Prostate gland (tissue), 2 donors: Measurements from ENCODE around the gene ISL1. TPM values are rescaled to one million over a fixed set of nuclear protein-coding genes. Genes with fewer than 3 reads are reported as not detected.

Experiments used
- DNase-seq: peaks from one replicate; pipeline ENCODE4 v3.0.0-alpha.2; 2019; ENCODE audit warnings: low spot score
- H3K27ac ChIP-seq, 2 donors: fragments of 200-600 bp; sonication (generic); 2 replicates each; pipeline ENCODE4 v1.5.1; 2017 to 2019
- H3K27me3 ChIP-seq: fragments of 200-600 bp; sonication (generic); replicated peaks from 2 replicates; pipeline ENCODE4 v1.5.1; 2019; ENCODE audit not compliant: insufficient read depth
- H3K36me3 ChIP-seq, 2 donors: fragments of 200-600 bp; sonication (generic); 1 replicate in 1 of 2; 2 replicates in 1 of 2; pipeline versions ENCODE4 v1.5.1 to v1.8.1; 2017 to 2019
- H3K4me1 ChIP-seq: fragments of 200-600 bp; sonication (generic); replicated peaks from 2 replicates; pipeline ENCODE4 v1.5.1; 2019
- H3K4me3 ChIP-seq, 2 donors: fragments of 200-600 bp; sonication (generic); 2 replicates each; pipeline ENCODE4 v1.5.1; 2017 to 2019
- H3K9me3 ChIP-seq: fragments of 200-600 bp; sonication (generic); 2 replicates; pipeline ENCODE4 v1.5.1; 2017
- CTCF ChIP-seq, 4 experiments: fragments of 200-600 bp in 2 of 4; fragments of 450-650 bp in 2 of 4; sonication (generic) in 2 of 4; IDR thresholded peaks; 1 replicate in 3 of 4; 2 replicates in 1 of 4; pipeline ENCODE4 v1.5.1; 2016 to 2019; ENCODE audit warnings: antibody characterized with exemption in 4 of 4, mild to moderate bottlenecking in 2 of 4, moderate library complexity in 2 of 4
- POLR2A ChIP-seq: fragments of 450-650 bp; IDR thresholded peaks from one replicate; pipeline ENCODE4 v1.6.1; 2016; ENCODE audit warnings: antibody characterized with exemption, mild to moderate bottlenecking
- POLR2AphosphoS5 ChIP-seq: sonication (generic); formaldehyde crosslinking; IDR thresholded peaks from one replicate; pipeline ENCODE4 v1.6.1; 2017; ENCODE audit warnings: antibody characterized with exemption
- WGBS: methylation state at CpG from one replicate; pipeline ENCODE4 v1.1.5; 2018; 5-methylcytosine and 5-hydroxymethylcytosine counted together
- intact Hi-C: fragments of 100-400 bp; cut with DNase I; formaldehyde crosslinking; loops from one replicate; pipeline ENCODE4 v1.14.2; 2022
- total RNA-seq, 2 donors: library from RNA; depleted of rRNA; stranded (reverse); fragments of >200 nt; gene quantifications; one replicate each; pipeline ENCODE4 v1.1.0, GENCODE V29; 2016

The ISL1 gene
- total RNA-seq, 2 donors from 2014 or later: 5.5 to 15.2 TPM

GRCh38 chr5:51395245-51395644, 12.0 kb downstream of the ISL1 start:
- no peaks in the 10 kb centered on the region for H3K36me3 ChIP-seq
- H3K27me3 ChIP-seq: peaks cover 3% of the 10 kb centered on the region
- WGBS: 68% methylated on average over 6 of the region's 6 CpGs
- no peak overlapping the region for H3K4me3 ChIP-seq
- no peaks in the 10 kb centered on the region for H3K4me1 ChIP-seq
- no peak for DNase-seq
- no peak for TF ChIP-seq CTCF (IDR thresholded peaks at IDR 0.05)
- intact Hi-C loops: no loop called here
- peak overlapping the region; percentile 37 to 73 for H3K27ac ChIP-seq
- H3K9me3 ChIP-seq: no peaks in the 10 kb centered on the region

- Histone ChIP-seq H3K27ac (peak overlapping the region; percentile 37 to 73), H3K36me3 (no peaks in the 10 kb centered on the region), H3K27me3 (peaks cover 2% of the 10 kb centered on the region), H3K4me1 (no peaks in the 10 kb centered on the region), H3K4me3 (no peak overlapping the region), H3K9me3 (no peaks in the 10 kb centered on the region)
- 61% methylated on average over 10 of the region's 10 CpGs for whole genome bisulfite sequencing
- intact Hi-C loops: no loop called here
- TF ChIP-seq CTCF (IDR thresholded peaks at IDR 0.05) (no peak), POLR2A (no peak), POLR2AphosphoS5 (no peak)
- no peak for DNase-seq
Observed at GRCh38 chr5:51395666-51396356, 12.6 kb downstream of the ISL1 start.

- intact Hi-C loops: no loop called here
- H3K4me1 ChIP-seq: no peaks in the 10 kb centered on the region
- WGBS: 60% methylated on average over 4 of the region's 4 CpGs
- DNase-seq: no peak
- no peak for TF ChIP-seq CTCF (IDR thresholded peaks at IDR 0.05)
- no peak for TF ChIP-seq POLR2AphosphoS5
- TF ChIP-seq POLR2A: no peak
- no peaks in the 10 kb centered on the region for H3K36me3 ChIP-seq
- H3K9me3 ChIP-seq: no peaks in the 10 kb centered on the region
- peaks cover 2% of the 10 kb centered on the region for H3K27me3 ChIP-seq
- H3K4me3 ChIP-seq: no peak overlapping the region
- peak overlapping the region; percentile 37 to 73 for H3K27ac ChIP-seq
Observed at GRCh38 chr5:51396797-51397196, 13.5 kb downstream of the ISL1 start.

GRCh38 chr5:51397996-51398395, 14.7 kb downstream of the ISL1 start:
- H3K9me3 ChIP-seq: no peaks in the 10 kb centered on the region
- H3K36me3 ChIP-seq: no peaks in the 10 kb centered on the region
- peak overlapping the region in 1 of 2 donors; percentile 5 for H3K4me3 ChIP-seq
- 33% methylated on average over 7 of the region's 7 CpGs for WGBS
- no peak for DNase-seq
- no peaks in the 10 kb centered on the region for H3K4me1 ChIP-seq
- peak overlapping the region; percentile 69 to 73 for H3K27ac ChIP-seq
- intact Hi-C loops: no loop called here
- H3K27me3 ChIP-seq: peaks cover 2% of the 10 kb centered on the region
- TF ChIP-seq POLR2A (no peak), POLR2AphosphoS5 (no peak), CTCF (IDR thresholded peaks at IDR 0.05) (no peak)
